HepG2 (cell line): Measurements from ENCODE around the gene FBN3. TPM values are rescaled to one million over a fixed set of nuclear protein-coding genes. Genes with fewer than 3 reads are reported as not detected.
A peak's percentile ranks its signal among the peaks of the same experiment; 100 is the strongest.

ENCODE experiments used
- ARID4A ChIP-seq: sonication (generic); formaldehyde crosslinking; IDR thresholded peaks from 2 replicates; pipeline ENCODE4 v1.5.0; 2020; ENCODE audit warnings: mild to moderate bottlenecking, missing genetic modification reagents, borderline replicate concordance
- CENPX ChIP-seq: sonication (generic); formaldehyde crosslinking; IDR thresholded peaks from 2 replicates; pipeline ENCODE4 v1.9.0; 2021; ENCODE audit warnings: mild to moderate bottlenecking, missing genetic modification reagents, moderate library complexity
- EEA1 ChIP-seq: sonication (generic); formaldehyde crosslinking; IDR thresholded peaks from 2 replicates; pipeline ENCODE4 v1.5.1; 2020; ENCODE audit warnings: mild to moderate bottlenecking, missing genetic modification reagents, borderline replicate concordance
- ELF3 ChIP-seq: IDR thresholded peaks from 2 replicates; pipeline ENCODE4 v1.6.1; 2016; ENCODE audit warnings: missing genetic modification reagents, missing compliant biosample characterization
- GTF2F1 ChIP-seq: fragments of 150-350 bp; IDR thresholded peaks from 2 replicates; pipeline ENCODE4 v1.6.1; 2014; ENCODE audit warnings: low read length
- MED1 ChIP-seq: sonication (generic); formaldehyde crosslinking; IDR thresholded peaks from 2 replicates; pipeline ENCODE4 v1.4.0; 2020; ENCODE audit warnings: missing genetic modification reagents
- NR2C2 ChIP-seq: sonication (generic); formaldehyde crosslinking; IDR thresholded peaks from 2 replicates; pipeline ENCODE4 v1.4.0; 2020; ENCODE audit warnings: missing genetic modification reagents, mild to moderate bottlenecking, moderate library complexity, borderline replicate concordance
- PHF8 ChIP-seq: sonication (generic); formaldehyde crosslinking; IDR thresholded peaks from 2 replicates; pipeline ENCODE4 v1.5.0; 2020; ENCODE audit warnings: missing genetic modification reagents
- PITX1 ChIP-seq: sonication (generic); formaldehyde crosslinking; IDR thresholded peaks from 2 replicates; pipeline ENCODE4 v1.5.1; 2020; ENCODE audit warnings: mild to moderate bottlenecking, missing genetic modification reagents
- RXRB ChIP-seq: IDR thresholded peaks from 2 replicates; pipeline ENCODE4 v1.6.1; 2016; ENCODE audit warnings: borderline replicate concordance, missing genetic modification reagents, missing compliant biosample characterization
- SNAPC5 ChIP-seq: sonication (generic); formaldehyde crosslinking; IDR thresholded peaks from 2 replicates; pipeline ENCODE4 v1.8.1; 2023; ENCODE audit warnings: mild to moderate bottlenecking, missing genetic modification reagents, borderline replicate concordance
- ZBTB34 ChIP-seq: sonication (generic); formaldehyde crosslinking; IDR thresholded peaks from 2 replicates; pipeline ENCODE4 v1.8.0; 2022; ENCODE audit warnings: mild to moderate bottlenecking, missing genetic modification reagents
- ZFY ChIP-seq: sonication (generic); formaldehyde crosslinking; IDR thresholded peaks from 2 replicates; pipeline ENCODE4 v1.4.0; 2020; ENCODE audit warnings: missing genetic modification reagents
- ZKSCAN5 ChIP-seq: sonication (generic); formaldehyde crosslinking; IDR thresholded peaks from 2 replicates; pipeline ENCODE4 v1.5.1; 2020; ENCODE audit warnings: mild to moderate bottlenecking, missing genetic modification reagents
- ZNF512 ChIP-seq: sonication (generic); formaldehyde crosslinking; IDR thresholded peaks from 2 replicates; pipeline ENCODE4 v1.4.0; 2020; ENCODE audit warnings: mild to moderate bottlenecking, missing genetic modification reagents
- ZNF550 ChIP-seq: sonication (generic); formaldehyde crosslinking; IDR thresholded peaks from 2 replicates; pipeline ENCODE4 v1.4.0; 2020; ENCODE audit warnings: mild to moderate bottlenecking, missing genetic modification reagents, borderline replicate concordance
- ZNF639 ChIP-seq: conservative IDR thresholded peaks from 2 replicates; pipeline ENCODE4 v1.6.1; 2018; ENCODE audit warnings: missing genetic modification reagents
- ZNF784 ChIP-seq: sonication (generic); formaldehyde crosslinking; IDR thresholded peaks from 2 replicates; pipeline ENCODE4 v1.5.1; 2020; ENCODE audit warnings: missing genetic modification reagents, mild to moderate bottlenecking, borderline replicate concordance
- polyA plus RNA-seq, 8 experiments: library from polyadenylated mRNA; depleted of rRNA in 3 of 8; stranded (reverse) in 7 of 8; unstranded in 1 of 8; fragments of >200 nt; fragmentation: Illumina TruSeq in 4 of 8; extraction: Trizol in 4 of 8; gene quantifications; 2 replicates each; pipeline versions ENCODE4 v1.2.1 to v1.2.3, GENCODE V29; 2011 to 2016; ENCODE audit warnings: low read depth in 4 of 8, missing spikeins in 1 of 8, mixed read lengths in 1 of 8; ENCODE audit not compliant: insufficient read depth in 1 of 8
- total RNA-seq, 5 experiments: library from RNA; depleted of rRNA; stranded (reverse); fragments of >200 nt; fragmentation: Illumina TruSeq; extraction: Trizol; gene quantifications; 2 replicates each; pipeline ENCODE4 v1.2.3, GENCODE V29; 2016; ENCODE audit warnings: low read depth in 1 of 5

FBN3 gene
- total and polyA plus RNA-seq, 2 of the 13 experiments (the other 11 are each of a cell fraction or from before 2014, with no cell fraction given), result 0.20 to 1.3 TPM

- TF ChIP-seq MED1 (no peak), ZNF512 (CRISPR knock-in tag) (no peak), ZKSCAN5 (CRISPR knock-in tag) (no peak), EEA1 (CRISPR knock-in tag) (no peak), ZNF639 (no peak), PITX1 (CRISPR knock-in tag) (0 out of 2 replicates have a peak, but pooled peaks have one; percentile 28), ZFY (CRISPR knock-in tag) (0 out of 2 replicates have a peak, but pooled peaks have one; percentile 13), ZNF784 (CRISPR knock-in tag) (no peak), NR2C2 (CRISPR knock-in tag) (peak; percentile 69), RXRB (peak; percentile 58), SNAPC5 (CRISPR knock-in tag) (no peak), ZBTB34 (CRISPR knock-in tag) (peak; percentile 86), ARID4A (CRISPR knock-in tag) (peak; percentile 58), GTF2F1 (no peak), ELF3 (CRISPR knock-in tag) (no peak), ZNF550 (CRISPR knock-in tag) (no peak), PHF8 (CRISPR knock-in tag) (0 out of 2 replicates have a peak, but pooled peaks have one; percentile 19), CENPX (no peak)
These were observed 68.6 kb downstream of the FBN3 start (continued) for GRCh38 chr19:8080832-8081231.
